Nephron (organoid): ENCODE data around the gene PXDC1.
A peak's percentile ranks its signal among the peaks of the same experiment; 100 is the strongest.
"Not testable (repeated sequence)": the region's sequence is repeated elsewhere in the genome, so short reads cannot be mapped to it uniquely, and the experiment has no call there.

Experiments used
- H3K27ac Mint-ChIP-seq, 3 experiments: 2 replicates each; pipeline ENCODE4 v1.8.0; 2020; ENCODE audit warnings: mixed read lengths in 3 of 3, mild to moderate bottlenecking in 2 of 3, moderate library complexity in 1 of 3
- H3K27me3 Mint-ChIP-seq: 2 replicates; pipeline ENCODE4 v1.8.0; 2021; ENCODE audit warnings: low read depth, mild to moderate bottlenecking, moderate library complexity, mixed read lengths
- H3K36me3 Mint-ChIP-seq: 2 replicates; pipeline ENCODE4 v1.8.0; 2020; ENCODE audit warnings: low read depth, mixed read lengths
- H3K4me1 Mint-ChIP-seq: 2 replicates; pipeline ENCODE4 v1.8.0; 2020; ENCODE audit warnings: mixed read lengths
- H3K4me3 Mint-ChIP-seq, 3 experiments: 2 replicates each; pipeline ENCODE4 v1.8.0; 2020; ENCODE audit warnings: mild to moderate bottlenecking in 3 of 3, mixed read lengths in 3 of 3, moderate library complexity in 2 of 3
- H3K9me3 Mint-ChIP-seq: 2 replicates; pipeline ENCODE4 v1.8.0; 2020; ENCODE audit warnings: mixed read lengths
- CTCF ChIP-seq, 3 experiments: fragments of 200-600 bp; sonication (generic); IDR thresholded peaks; one replicate each; pipeline ENCODE4 v1.5.0; 2021; ENCODE audit warnings: antibody characterized with exemption in 3 of 3; ENCODE audit not compliant: unreplicated experiment in 3 of 3

PXDC1 gene

DNA sequence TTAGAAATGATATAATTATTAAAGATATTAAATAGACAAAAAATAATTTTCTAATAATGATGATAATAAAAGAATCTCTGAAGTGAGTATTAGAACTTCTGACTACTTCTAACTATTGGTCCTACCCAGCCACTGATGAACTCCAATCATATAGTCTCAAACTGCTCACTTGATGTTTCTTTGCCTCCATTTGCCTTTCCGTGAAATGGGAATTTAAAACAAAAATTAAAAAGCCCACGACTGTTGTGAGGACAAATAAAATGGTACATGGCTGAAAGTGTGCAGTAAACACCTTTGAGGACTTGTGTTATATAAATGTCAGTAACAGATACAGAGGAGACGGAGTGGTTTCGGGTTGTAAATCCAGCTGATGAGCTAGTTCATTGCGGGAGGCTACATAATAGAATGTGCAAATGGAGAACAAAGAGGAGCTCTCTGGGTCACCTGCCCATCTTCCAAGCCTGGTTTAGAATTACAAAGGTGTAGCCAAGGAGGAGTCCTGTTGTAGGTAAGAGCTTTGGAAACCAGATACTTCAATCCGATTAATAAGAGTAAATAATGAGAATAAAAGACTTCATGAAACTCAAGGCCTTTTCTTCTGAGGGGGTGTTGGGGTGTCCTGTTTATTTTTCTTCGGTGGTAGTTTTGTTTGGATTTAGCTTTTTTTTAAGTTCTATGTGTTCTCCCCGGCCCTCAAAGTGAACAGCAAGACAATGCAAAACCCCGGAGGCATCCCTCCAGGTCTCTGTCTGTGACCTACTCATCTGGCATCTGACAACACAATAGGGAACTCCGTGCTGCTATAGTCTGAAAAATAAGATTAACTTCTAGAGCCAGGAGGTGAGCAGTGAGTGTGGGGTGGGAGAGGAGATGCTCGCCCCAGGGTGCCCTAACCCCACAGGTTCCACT lies 4.4 kb upstream of the PXDC1 start:
- H3K27ac Mint-ChIP-seq = peak overlapping the region in 2 of 3 experiments; percentile 20 to 25
- no peak overlapping the region for H3K4me3 Mint-ChIP-seq
- no peak for TF ChIP-seq CTCF (IDR thresholded peaks at IDR 0.05; ENCODE audit: unreplicated experiment in 3 of 3)
- peaks cover 4% of the 10 kb centered on the region for H3K27me3 Mint-ChIP-seq
- H3K4me1 Mint-ChIP-seq = peaks cover 14% of the 10 kb centered on the region
- H3K9me3 Mint-ChIP-seq = no peaks in the 10 kb centered on the region
- no peaks in the 10 kb centered on the region for H3K36me3 Mint-ChIP-seq

DNA sequence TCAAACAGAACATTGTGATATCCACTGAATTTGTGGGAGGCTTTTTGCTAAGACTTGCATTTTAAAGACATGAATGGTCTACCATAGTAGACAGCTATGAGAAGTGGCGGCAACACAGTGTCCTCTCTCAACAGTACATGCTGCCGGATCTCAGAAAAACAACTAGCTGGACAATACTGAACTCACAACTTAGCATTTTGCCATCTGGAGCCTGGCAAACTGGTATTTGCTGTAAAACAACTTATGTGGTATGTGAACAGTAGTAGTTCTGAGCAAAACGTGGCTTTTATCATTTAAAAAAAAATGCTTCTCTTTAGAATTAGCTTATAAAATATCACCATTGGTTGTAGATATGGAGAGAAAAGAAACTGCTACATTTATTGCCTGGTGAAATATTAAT lies 3.3 kb upstream of the PXDC1 start:
- peaks cover 16% of the 10 kb centered on the region for H3K4me1 Mint-ChIP-seq
- no peak overlapping the region for H3K27ac Mint-ChIP-seq
- H3K36me3 Mint-ChIP-seq = no peaks in the 10 kb centered on the region
- no peak overlapping the region for H3K4me3 Mint-ChIP-seq
- no peak for TF ChIP-seq CTCF (IDR thresholded peaks at IDR 0.05; ENCODE audit: unreplicated experiment in 3 of 3)
- peaks cover 4% of the 10 kb centered on the region for H3K27me3 Mint-ChIP-seq
- no peaks in the 10 kb centered on the region for H3K9me3 Mint-ChIP-seq

- H3K36me3 Mint-ChIP-seq, H3K9me3 Mint-ChIP-seq: not testable (repeated sequence)
- H3K27ac Mint-ChIP-seq = peak overlapping the region in 2 of 3 experiments; percentile 49 to 88
Observed at GRCh38 chr6:3754032-3754725, 2.7 kb upstream of the PXDC1 start.

GRCh38 chr6:3753228-3753835 lies 1.8 kb upstream of the PXDC1 start:
- no peak for TF ChIP-seq CTCF (IDR thresholded peaks at IDR 0.05; ENCODE audit: unreplicated experiment in 3 of 3)

More at GRCh38 chr6:3754032-3754725, 2.7 kb upstream of the PXDC1 start:
- not testable (repeated sequence) for H3K27me3 Mint-ChIP-seq
- peak overlapping the region; percentile 6 to 84 (median 31) for H3K4me3 Mint-ChIP-seq
- H3K4me1 Mint-ChIP-seq = peaks cover 17% of the 10 kb centered on the region

GRCh38 chr6:3752531-3753227 lies 1.2 kb upstream of the PXDC1 start:
- TF ChIP-seq CTCF (IDR thresholded peaks at IDR 0.05; ENCODE audit: unreplicated experiment in 3 of 3) = no peak
- Mint-ChIP-seq H3K4me1 (peaks cover 32% of the 10 kb centered on the region), H3K27ac (peak overlapping the region; percentile 49 to 88 (median 59)), H3K4me3 (peak overlapping the region; percentile 68 to 84 (median 84)), H3K27me3 (peaks cover 12% of the 10 kb centered on the region), H3K36me3 (no peaks in the 10 kb centered on the region), H3K9me3 (no peaks in the 10 kb centered on the region)

More at GRCh38 chr6:3753228-3753835, 1.8 kb upstream of the PXDC1 start:
- Mint-ChIP-seq H3K9me3 (no peaks in the 10 kb centered on the region), H3K4me3 (peak overlapping the region; percentile 68 to 84 (median 84)), H3K36me3 (no peaks in the 10 kb centered on the region), H3K4me1 (peaks cover 26% of the 10 kb centered on the region), H3K27ac (peak overlapping the region; percentile 49 to 88 (median 59)), H3K27me3 (peaks cover 12% of the 10 kb centered on the region)
